NB4 (cell line): Measurements from ENCODE around the gene DNAJC27.

ENCODE experiments used
- DNase-seq: peaks from one replicate; pipeline ENCODE4 v3.0.0; 2010; ENCODE audit warnings: low read depth
- H3K4me3 ChIP-seq: one replicate; pipeline ENCODE4 v1.5.1; 2011; ENCODE audit warnings: mild to moderate bottlenecking, low read depth, low read length, moderate library complexity
- MAX ChIP-seq: IDR thresholded peaks from 2 replicates; pipeline ENCODE4 v1.6.1; 2011; ENCODE audit warnings: low read depth, low read length
- MYC ChIP-seq: IDR thresholded peaks from 2 replicates; pipeline ENCODE4 v1.6.1; 2011; ENCODE audit warnings: low read depth, low read length
- POLR2A ChIP-seq: IDR thresholded peaks from 2 replicates; pipeline ENCODE4 v1.6.1; 2011; ENCODE audit warnings: mild to moderate bottlenecking; ENCODE audit not compliant: insufficient read length; ENCODE audit errors: extremely low read depth
- TF ChIP-seq, protein P1 (sequence below): IDR thresholded peaks from one replicate; pipeline ENCODE4 v1.5.1; 2012; ENCODE audit warnings: low read depth, low read length

DNAJC27 gene

DNA sequence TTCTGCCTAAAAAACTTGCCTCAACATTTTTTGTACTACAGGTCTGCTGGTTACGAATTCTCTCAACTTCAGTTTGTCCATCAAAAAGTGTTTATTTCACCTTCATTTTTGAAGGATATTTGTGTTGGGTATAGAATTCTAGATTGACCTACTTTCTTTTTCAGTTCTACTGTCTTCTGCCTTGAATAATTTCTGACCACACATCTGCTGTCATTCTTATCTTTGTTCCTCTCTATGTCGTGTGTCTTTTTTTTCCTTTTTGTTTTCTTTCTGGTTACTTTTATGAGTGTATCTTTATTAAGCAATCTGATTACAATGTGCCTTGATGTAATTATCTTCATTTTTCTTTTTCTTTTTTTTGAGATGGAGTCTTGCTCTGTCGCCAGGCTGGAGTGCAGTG, 77.0 kb downstream of the DNAJC27 start:
- no peak for TF ChIP-seq MAX
- no peak for DNase-seq
- H3K4me3 ChIP-seq, result no peak overlapping the region

- H3K4me3 ChIP-seq, result no peak overlapping the region
- TF ChIP-seq, protein P1, sequence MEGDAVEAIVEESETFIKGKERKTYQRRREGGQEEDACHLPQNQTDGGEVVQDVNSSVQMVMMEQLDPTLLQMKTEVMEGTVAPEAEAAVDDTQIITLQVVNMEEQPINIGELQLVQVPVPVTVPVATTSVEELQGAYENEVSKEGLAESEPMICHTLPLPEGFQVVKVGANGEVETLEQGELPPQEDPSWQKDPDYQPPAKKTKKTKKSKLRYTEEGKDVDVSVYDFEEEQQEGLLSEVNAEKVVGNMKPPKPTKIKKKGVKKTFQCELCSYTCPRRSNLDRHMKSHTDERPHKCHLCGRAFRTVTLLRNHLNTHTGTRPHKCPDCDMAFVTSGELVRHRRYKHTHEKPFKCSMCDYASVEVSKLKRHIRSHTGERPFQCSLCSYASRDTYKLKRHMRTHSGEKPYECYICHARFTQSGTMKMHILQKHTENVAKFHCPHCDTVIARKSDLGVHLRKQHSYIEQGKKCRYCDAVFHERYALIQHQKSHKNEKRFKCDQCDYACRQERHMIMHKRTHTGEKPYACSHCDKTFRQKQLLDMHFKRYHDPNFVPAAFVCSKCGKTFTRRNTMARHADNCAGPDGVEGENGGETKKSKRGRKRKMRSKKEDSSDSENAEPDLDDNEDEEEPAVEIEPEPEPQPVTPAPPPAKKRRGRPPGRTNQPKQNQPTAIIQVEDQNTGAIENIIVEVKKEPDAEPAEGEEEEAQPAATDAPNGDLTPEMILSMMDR, result no peak
- no peak for TF ChIP-seq MAX
- TF ChIP-seq POLR2A, result no peak
- TF ChIP-seq MYC, result no peak
- DNase-seq, result no peak
Observed at GRCh38 chr2:24893934-24894333, 77.8 kb downstream of the DNAJC27 start.
